ENCODE data around the gene BSN. TPM values are rescaled to one million over a fixed set of nuclear protein-coding genes. Genes with fewer than 3 reads are reported as not detected.
A peak's percentile ranks its signal among the peaks of the same experiment; 100 is the strongest.

BSN gene
- total RNA-seq, 1 experiment from 2014 or later: 0.92 TPM

DNA sequence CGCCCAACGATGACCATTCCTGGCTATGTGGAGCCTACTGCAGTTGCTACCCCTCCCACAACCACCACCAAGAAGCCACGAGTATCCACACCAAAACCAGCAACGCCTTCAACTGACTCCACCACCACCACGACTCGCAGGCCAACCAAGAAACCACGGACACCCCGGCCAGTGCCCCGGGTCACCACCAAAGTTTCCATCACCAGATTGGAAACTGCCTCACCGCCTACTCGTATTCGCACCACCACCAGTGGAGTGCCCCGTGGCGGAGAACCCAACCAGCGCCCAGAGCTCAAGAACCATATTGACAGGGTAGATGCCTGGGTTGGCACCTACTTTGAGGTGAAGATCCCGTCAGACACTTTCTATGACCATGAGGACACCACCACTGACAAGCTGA, 22.6 kb upstream of the BSN start:
- BruUV-seq (replicated peaks): TSS peak; percentile 34
- peaks cover 28% of the 10 kb centered on the region for H3K36me3 Mint-ChIP-seq (ENCODE audit: insufficient read depth, unreplicated experiment)
- no peaks in the 10 kb centered on the region for H3K9me3 Mint-ChIP-seq (ENCODE audit: low read depth, unreplicated experiment)
- TF ChIP-seq, protein P1, sequence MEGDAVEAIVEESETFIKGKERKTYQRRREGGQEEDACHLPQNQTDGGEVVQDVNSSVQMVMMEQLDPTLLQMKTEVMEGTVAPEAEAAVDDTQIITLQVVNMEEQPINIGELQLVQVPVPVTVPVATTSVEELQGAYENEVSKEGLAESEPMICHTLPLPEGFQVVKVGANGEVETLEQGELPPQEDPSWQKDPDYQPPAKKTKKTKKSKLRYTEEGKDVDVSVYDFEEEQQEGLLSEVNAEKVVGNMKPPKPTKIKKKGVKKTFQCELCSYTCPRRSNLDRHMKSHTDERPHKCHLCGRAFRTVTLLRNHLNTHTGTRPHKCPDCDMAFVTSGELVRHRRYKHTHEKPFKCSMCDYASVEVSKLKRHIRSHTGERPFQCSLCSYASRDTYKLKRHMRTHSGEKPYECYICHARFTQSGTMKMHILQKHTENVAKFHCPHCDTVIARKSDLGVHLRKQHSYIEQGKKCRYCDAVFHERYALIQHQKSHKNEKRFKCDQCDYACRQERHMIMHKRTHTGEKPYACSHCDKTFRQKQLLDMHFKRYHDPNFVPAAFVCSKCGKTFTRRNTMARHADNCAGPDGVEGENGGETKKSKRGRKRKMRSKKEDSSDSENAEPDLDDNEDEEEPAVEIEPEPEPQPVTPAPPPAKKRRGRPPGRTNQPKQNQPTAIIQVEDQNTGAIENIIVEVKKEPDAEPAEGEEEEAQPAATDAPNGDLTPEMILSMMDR (IDR thresholded peaks at IDR 0.05; ENCODE audit: unreplicated experiment): no peak
- DNase-seq: no peak
- H3K27me3 Mint-ChIP-seq (ENCODE audit: unreplicated experiment): no peaks in the 10 kb centered on the region
- no peak overlapping the region for H3K27ac Mint-ChIP-seq (ENCODE audit: unreplicated experiment)
- intact Hi-C loops (cut with micrococcal nuclease; ENCODE audit: unreplicated experiment): no loop called here
- peaks cover 8% of the 10 kb centered on the region for H3K4me1 Mint-ChIP-seq (ENCODE audit: low read depth, unreplicated experiment)
- CTCF ChIA-PET: no interaction called here
- H3K4me3 Mint-ChIP-seq (ENCODE audit: low read depth, unreplicated experiment): no peak overlapping the region

DNA sequence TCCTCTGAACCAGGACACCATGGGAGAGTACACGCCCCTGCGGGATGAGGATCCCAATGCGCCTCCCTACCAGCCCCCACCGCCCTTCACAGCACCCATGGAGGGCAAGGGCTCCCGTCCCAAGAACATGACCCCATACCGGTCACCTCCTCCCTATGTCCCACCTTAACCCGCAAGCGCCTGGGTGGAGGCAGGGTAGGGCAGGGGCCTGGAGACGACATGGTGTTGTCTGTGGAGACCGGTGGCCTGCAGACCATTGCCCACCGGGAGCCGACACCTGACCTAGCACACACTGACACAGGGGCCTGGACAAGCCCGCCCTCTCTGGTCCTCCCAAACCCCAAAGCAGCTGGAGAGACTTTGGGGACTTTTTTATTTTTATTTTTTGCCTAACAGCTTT, 21.2 kb upstream of the BSN start:
- H3K27ac Mint-ChIP-seq (ENCODE audit: unreplicated experiment): no peak overlapping the region
- H3K4me3 Mint-ChIP-seq (ENCODE audit: low read depth, unreplicated experiment): no peak overlapping the region
- H3K36me3 Mint-ChIP-seq (ENCODE audit: insufficient read depth, unreplicated experiment): peaks cover 21% of the 10 kb centered on the region
- no peak for DNase-seq
- CTCF ChIA-PET: no interaction called here
- no peaks in the 10 kb centered on the region for H3K9me3 Mint-ChIP-seq (ENCODE audit: low read depth, unreplicated experiment)
- TF ChIP-seq, protein P1 (IDR thresholded peaks at IDR 0.05; ENCODE audit: unreplicated experiment): no peak
- intact Hi-C loops (cut with micrococcal nuclease; ENCODE audit: unreplicated experiment): no loop called here
- H3K27me3 Mint-ChIP-seq (ENCODE audit: unreplicated experiment): no peaks in the 10 kb centered on the region
- BruUV-seq (replicated peaks): no TSS peak
- H3K4me1 Mint-ChIP-seq (ENCODE audit: low read depth, unreplicated experiment): peaks cover 8% of the 10 kb centered on the region

DNA sequence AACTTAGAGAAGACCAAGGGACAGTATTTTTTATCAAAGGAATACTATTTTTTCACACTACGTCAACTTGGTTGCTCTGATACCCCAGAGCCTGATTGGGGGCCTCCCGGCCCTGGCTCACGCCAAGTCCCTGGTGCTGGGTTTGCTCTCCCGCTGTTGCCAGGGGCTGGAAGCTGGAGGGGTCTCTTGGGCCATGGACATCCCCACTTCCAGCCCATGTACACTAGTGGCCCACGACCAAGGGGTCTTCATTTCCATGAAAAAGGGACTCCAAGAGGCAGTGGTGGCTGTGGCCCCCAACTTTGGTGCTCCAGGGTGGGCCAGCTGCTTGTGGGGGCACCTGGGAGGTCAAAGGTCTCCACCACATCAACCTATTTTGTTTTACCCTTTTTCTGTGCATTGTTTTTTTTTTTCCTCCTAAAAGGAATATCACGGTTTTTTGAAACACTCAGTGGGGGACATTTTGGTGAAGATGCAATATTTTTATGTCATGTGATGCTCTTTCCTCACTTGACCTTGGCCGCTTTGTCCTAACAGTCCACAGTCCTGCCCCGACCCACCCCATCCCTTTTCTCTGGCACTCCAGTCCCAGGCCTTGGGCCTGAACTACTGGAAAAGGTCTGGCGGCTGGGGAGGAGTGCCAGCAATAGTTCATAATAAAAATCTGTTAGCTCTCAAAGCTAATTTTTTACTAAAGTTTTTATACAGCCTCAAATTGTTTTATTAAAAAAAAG, 20.3 kb upstream of the BSN start:
- H3K4me3 Mint-ChIP-seq (ENCODE audit: low read depth, unreplicated experiment): no peak overlapping the region
- peaks cover 21% of the 10 kb centered on the region for H3K36me3 Mint-ChIP-seq (ENCODE audit: insufficient read depth, unreplicated experiment)
- intact Hi-C loops (cut with micrococcal nuclease; ENCODE audit: unreplicated experiment): no loop called here
- H3K27me3 Mint-ChIP-seq (ENCODE audit: unreplicated experiment): no peaks in the 10 kb centered on the region
- H3K4me1 Mint-ChIP-seq (ENCODE audit: low read depth, unreplicated experiment): peaks cover 8% of the 10 kb centered on the region
- H3K27ac Mint-ChIP-seq (ENCODE audit: unreplicated experiment): no peak overlapping the region
- TF ChIP-seq, protein P1 (IDR thresholded peaks at IDR 0.05; ENCODE audit: unreplicated experiment): no peak
- no peak for DNase-seq
- H3K9me3 Mint-ChIP-seq (ENCODE audit: low read depth, unreplicated experiment): no peaks in the 10 kb centered on the region
- CTCF ChIA-PET: interaction anchor here (0.7 kb wide), 1 partner anchor 139 kb away, joined by 3 read pairs; no protein-coding TSS in a partner anchor
- BruUV-seq (replicated peaks): no TSS peak

- no peak overlapping the region for H3K4me3 Mint-ChIP-seq (ENCODE audit: low read depth, unreplicated experiment)
- H3K36me3 Mint-ChIP-seq (ENCODE audit: insufficient read depth, unreplicated experiment): peaks cover 21% of the 10 kb centered on the region
- CTCF ChIA-PET: interaction anchor here (0.7 kb wide), 1 partner anchor 138 kb away, joined by 3 read pairs; no protein-coding TSS in a partner anchor
- peaks cover 6% of the 10 kb centered on the region for H3K4me1 Mint-ChIP-seq (ENCODE audit: low read depth, unreplicated experiment)
- no peak for DNase-seq
- no TSS peak for BruUV-seq (replicated peaks)
- no peaks in the 10 kb centered on the region for H3K27me3 Mint-ChIP-seq (ENCODE audit: unreplicated experiment)
- no peaks in the 10 kb centered on the region for H3K9me3 Mint-ChIP-seq (ENCODE audit: low read depth, unreplicated experiment)
- intact Hi-C loops (cut with micrococcal nuclease; ENCODE audit: unreplicated experiment): no loop called here
- TF ChIP-seq, protein P1 (IDR thresholded peaks at IDR 0.05; ENCODE audit: unreplicated experiment): no peak
- no peak overlapping the region for H3K27ac Mint-ChIP-seq (ENCODE audit: unreplicated experiment)
Measured at GRCh38 chr3:49534581-49535441, 19.5 kb upstream of the BSN start.
